ENCODE data around the gene EPG5.

GRCh38 chr18:45916302-45916701, 50.8 kb downstream of the EPG5 start:
- TF ChIP-seq, protein P1, sequence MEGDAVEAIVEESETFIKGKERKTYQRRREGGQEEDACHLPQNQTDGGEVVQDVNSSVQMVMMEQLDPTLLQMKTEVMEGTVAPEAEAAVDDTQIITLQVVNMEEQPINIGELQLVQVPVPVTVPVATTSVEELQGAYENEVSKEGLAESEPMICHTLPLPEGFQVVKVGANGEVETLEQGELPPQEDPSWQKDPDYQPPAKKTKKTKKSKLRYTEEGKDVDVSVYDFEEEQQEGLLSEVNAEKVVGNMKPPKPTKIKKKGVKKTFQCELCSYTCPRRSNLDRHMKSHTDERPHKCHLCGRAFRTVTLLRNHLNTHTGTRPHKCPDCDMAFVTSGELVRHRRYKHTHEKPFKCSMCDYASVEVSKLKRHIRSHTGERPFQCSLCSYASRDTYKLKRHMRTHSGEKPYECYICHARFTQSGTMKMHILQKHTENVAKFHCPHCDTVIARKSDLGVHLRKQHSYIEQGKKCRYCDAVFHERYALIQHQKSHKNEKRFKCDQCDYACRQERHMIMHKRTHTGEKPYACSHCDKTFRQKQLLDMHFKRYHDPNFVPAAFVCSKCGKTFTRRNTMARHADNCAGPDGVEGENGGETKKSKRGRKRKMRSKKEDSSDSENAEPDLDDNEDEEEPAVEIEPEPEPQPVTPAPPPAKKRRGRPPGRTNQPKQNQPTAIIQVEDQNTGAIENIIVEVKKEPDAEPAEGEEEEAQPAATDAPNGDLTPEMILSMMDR (conservative IDR thresholded peaks at IDR 0.05; ENCODE audit: low read depth, low read length), result no peak
- TF ChIP-seq, protein P2, sequence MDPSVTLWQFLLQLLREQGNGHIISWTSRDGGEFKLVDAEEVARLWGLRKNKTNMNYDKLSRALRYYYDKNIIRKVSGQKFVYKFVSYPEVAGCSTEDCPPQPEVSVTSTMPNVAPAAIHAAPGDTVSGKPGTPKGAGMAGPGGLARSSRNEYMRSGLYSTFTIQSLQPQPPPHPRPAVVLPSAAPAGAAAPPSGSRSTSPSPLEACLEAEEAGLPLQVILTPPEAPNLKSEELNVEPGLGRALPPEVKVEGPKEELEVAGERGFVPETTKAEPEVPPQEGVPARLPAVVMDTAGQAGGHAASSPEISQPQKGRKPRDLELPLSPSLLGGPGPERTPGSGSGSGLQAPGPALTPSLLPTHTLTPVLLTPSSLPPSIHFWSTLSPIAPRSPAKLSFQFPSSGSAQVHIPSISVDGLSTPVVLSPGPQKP (IDR thresholded peaks at IDR 0.05; ENCODE audit: borderline replicate concordance, low read depth, low read length), result no peak
- no peak for TF ChIP-seq POLR2A (IDR thresholded peaks at IDR 0.05; ENCODE audit: low read depth, low read length)
- no peak for TF ChIP-seq FOS (IDR thresholded peaks at IDR 0.05; ENCODE audit: low read depth, low read length)
- TF ChIP-seq RCOR1 (IDR thresholded peaks at IDR 0.05; ENCODE audit: insufficient replicate concordance, low read length), result no peak
- TF ChIP-seq CHD1 (IDR thresholded peaks at IDR 0.05; ENCODE audit: low read depth, low read length), result no peak
- TF ChIP-seq SMC3 (IDR thresholded peaks at IDR 0.05; ENCODE audit: low read depth, low read length), result no peak
- TF ChIP-seq, protein P3, sequence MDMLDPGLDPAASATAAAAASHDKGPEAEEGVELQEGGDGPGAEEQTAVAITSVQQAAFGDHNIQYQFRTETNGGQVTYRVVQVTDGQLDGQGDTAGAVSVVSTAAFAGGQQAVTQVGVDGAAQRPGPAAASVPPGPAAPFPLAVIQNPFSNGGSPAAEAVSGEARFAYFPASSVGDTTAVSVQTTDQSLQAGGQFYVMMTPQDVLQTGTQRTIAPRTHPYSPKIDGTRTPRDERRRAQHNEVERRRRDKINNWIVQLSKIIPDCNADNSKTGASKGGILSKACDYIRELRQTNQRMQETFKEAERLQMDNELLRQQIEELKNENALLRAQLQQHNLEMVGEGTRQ (IDR thresholded peaks at IDR 0.05; ENCODE audit: low read depth, low read length), result no peak
- no peak for TF ChIP-seq RAD21 (IDR thresholded peaks at IDR 0.05; ENCODE audit: low read length)
- TF ChIP-seq BHLHE40 (IDR thresholded peaks at IDR 0.05; ENCODE audit: low read depth, low read length), result no peak

Data from IMR-90 (cell line).